ENCODE measurements around the gene FLT3.

The FLT3 gene

GRCh38 chr13:27961227-27962085 is 138.9 kb downstream of the FLT3 start:
- peaks cover 100% of the 10 kb centered on the region for H3K27me3 ChIP-seq (ENCODE audit: insufficient read depth, low read depth, severe bottlenecking)
- no peaks in the 10 kb centered on the region for H3K36me3 ChIP-seq
- TF ChIP-seq CTCF (IDR thresholded peaks at IDR 0.05; ENCODE audit: low read depth, low read length) = no peak
- H3K27ac ChIP-seq = no peak overlapping the region
- H3K9me3 ChIP-seq (ENCODE audit: severe bottlenecking) = peaks cover 11% of the 10 kb centered on the region
- H3K4me3 ChIP-seq (ENCODE audit: low read depth, low read length) = no peak overlapping the region
- DNase-seq = no peak

- Histone ChIP-seq H3K27me3 (ENCODE audit: insufficient read depth, low read depth, severe bottlenecking) (peaks cover 98% of the 10 kb centered on the region), H3K4me3 (ENCODE audit: low read depth, low read length) (peak overlapping the region; percentile 16), H3K9me3 (ENCODE audit: severe bottlenecking) (peaks cover 3% of the 10 kb centered on the region), H3K36me3 (no peaks in the 10 kb centered on the region), H3K27ac (no peak overlapping the region)
- peak; percentile 77 for DNase-seq
- peak; percentile 92 for TF ChIP-seq CTCF (IDR thresholded peaks at IDR 0.05; ENCODE audit: low read depth, low read length)
Measured at GRCh38 chr13:27960362-27961226, 139.8 kb downstream of the FLT3 start.

- no peak for DNase-seq
- Histone ChIP-seq H3K27me3 (ENCODE audit: insufficient read depth, low read depth, severe bottlenecking) (peaks cover 98% of the 10 kb centered on the region), H3K4me3 (ENCODE audit: low read depth, low read length) (peak overlapping the region; percentile 16), H3K36me3 (no peaks in the 10 kb centered on the region), H3K27ac (no peak overlapping the region), H3K9me3 (ENCODE audit: severe bottlenecking) (peaks cover 4% of the 10 kb centered on the region)
- no peak for TF ChIP-seq CTCF (IDR thresholded peaks at IDR 0.05; ENCODE audit: low read depth, low read length)
Measured at GRCh38 chr13:27959976-27960361, 140.4 kb downstream of the FLT3 start.

- Histone ChIP-seq H3K36me3 (no peaks in the 10 kb centered on the region), H3K27ac (no peak overlapping the region), H3K4me3 (ENCODE audit: low read depth, low read length) (no peak overlapping the region), H3K9me3 (ENCODE audit: severe bottlenecking) (peaks cover 12% of the 10 kb centered on the region), H3K27me3 (ENCODE audit: insufficient read depth, low read depth, severe bottlenecking) (peaks cover 98% of the 10 kb centered on the region)
- no peak for DNase-seq
- no peak for TF ChIP-seq CTCF (IDR thresholded peaks at IDR 0.05; ENCODE audit: low read depth, low read length)
Measured at GRCh38 chr13:27956576-27957300, 143.6 kb downstream of the FLT3 start.

GRCh38 chr13:27955014-27955591 is 145.3 kb downstream of the FLT3 start:
- Histone ChIP-seq H3K4me3 (ENCODE audit: low read depth, low read length) (no peak overlapping the region), H3K27ac (no peak overlapping the region), H3K36me3 (no peaks in the 10 kb centered on the region), H3K27me3 (ENCODE audit: insufficient read depth, low read depth, severe bottlenecking) (peaks cover 97% of the 10 kb centered on the region), H3K9me3 (ENCODE audit: severe bottlenecking) (peaks cover 18% of the 10 kb centered on the region)
- no peak for TF ChIP-seq CTCF (IDR thresholded peaks at IDR 0.05; ENCODE audit: low read depth, low read length)
- no peak for DNase-seq

Measured in WERI-Rb-1 (cell line).